ENCODE data around the gene FAM200B.
A peak's percentile ranks its signal among the peaks of the same experiment; 100 is the strongest.

- TF ChIP-seq, protein P1, sequence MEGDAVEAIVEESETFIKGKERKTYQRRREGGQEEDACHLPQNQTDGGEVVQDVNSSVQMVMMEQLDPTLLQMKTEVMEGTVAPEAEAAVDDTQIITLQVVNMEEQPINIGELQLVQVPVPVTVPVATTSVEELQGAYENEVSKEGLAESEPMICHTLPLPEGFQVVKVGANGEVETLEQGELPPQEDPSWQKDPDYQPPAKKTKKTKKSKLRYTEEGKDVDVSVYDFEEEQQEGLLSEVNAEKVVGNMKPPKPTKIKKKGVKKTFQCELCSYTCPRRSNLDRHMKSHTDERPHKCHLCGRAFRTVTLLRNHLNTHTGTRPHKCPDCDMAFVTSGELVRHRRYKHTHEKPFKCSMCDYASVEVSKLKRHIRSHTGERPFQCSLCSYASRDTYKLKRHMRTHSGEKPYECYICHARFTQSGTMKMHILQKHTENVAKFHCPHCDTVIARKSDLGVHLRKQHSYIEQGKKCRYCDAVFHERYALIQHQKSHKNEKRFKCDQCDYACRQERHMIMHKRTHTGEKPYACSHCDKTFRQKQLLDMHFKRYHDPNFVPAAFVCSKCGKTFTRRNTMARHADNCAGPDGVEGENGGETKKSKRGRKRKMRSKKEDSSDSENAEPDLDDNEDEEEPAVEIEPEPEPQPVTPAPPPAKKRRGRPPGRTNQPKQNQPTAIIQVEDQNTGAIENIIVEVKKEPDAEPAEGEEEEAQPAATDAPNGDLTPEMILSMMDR (IDR thresholded peaks at IDR 0.05; ENCODE audit: low read depth, low read length), result peak; percentile 69
- no peak for TF ChIP-seq EZH2phosphoT487 (IDR thresholded peaks at IDR 0.05; ENCODE audit: low read depth)
Observed at GRCh38 chr4:15729910-15730533, 48.4 kb downstream of the FAM200B start.

Data from OCI-LY3 (cell line).